Vagina (tissue), 2 donors: ENCODE measurements around the gene TMEM151B.

ENCODE experiments used
- CTCF ChIP-seq, 3 experiments: fragments of 450-650 bp in 2 of 3; fragments of 200-600 bp in 1 of 3; sonication (generic) in 1 of 3; IDR thresholded peaks; one replicate each; pipeline ENCODE4 v1.5.1; 2017 to 2019; ENCODE audit warnings: antibody characterized with exemption in 3 of 3, mild to moderate bottlenecking in 2 of 3, moderate library complexity in 2 of 3
- POLR2A ChIP-seq, 2 donors: fragments of 450-650 bp; IDR thresholded peaks; one replicate each; pipeline ENCODE4 v1.6.1; 2017; ENCODE audit warnings: antibody characterized with exemption in 2 of 2, mild to moderate bottlenecking in 2 of 2, moderate library complexity in 2 of 2

GRCh38 chr6:44222486-44223318 lies 47.5 kb upstream of the TMEM151B start:
- TF ChIP-seq POLR2A (IDR thresholded peaks at IDR 0.05) (no peak), CTCF (IDR thresholded peaks at IDR 0.05) (no peak)
